HG02763 (cell line): ENCODE measurements around the gene IMPA2.
"Not testable (repeated sequence)": the region's sequence is repeated elsewhere in the genome, so short reads cannot be mapped to it uniquely, and the experiment has no call there.

Experiments
- ATAC-seq: cut with Tn5 transposase; IDR thresholded peaks from one replicate; pipeline ENCODE4 v1.9.1; 2021; ENCODE audit warnings: mild to moderate bottlenecking, moderate library complexity; ENCODE audit not compliant: unreplicated experiment

IMPA2 gene

DNA sequence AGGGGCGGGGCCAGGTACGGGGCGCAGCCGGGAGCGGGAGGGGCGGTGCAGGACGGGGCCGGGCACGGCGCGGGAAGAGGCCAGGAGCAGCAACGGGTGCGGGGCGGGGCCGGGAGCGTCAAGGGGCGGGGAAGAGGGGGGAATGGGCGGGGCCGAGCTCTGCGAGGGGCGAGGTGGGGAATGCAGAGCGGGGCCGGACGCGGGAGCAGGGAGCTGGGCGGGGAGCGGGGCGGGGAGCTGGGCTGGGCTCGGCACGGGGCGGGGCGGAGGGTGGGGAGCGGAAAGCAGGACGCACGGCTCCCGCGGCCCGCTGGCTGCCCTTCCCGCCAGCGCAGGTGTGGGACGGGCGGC, at the start of gene IMPA2:
TSS of gene IMPA2 (plus strand) at position 316 of the 351 bp plus-strand sequence. CDS start 163 bp downstream, outside the sequence.
- ATAC-seq = peak; percentile 77

DNA sequence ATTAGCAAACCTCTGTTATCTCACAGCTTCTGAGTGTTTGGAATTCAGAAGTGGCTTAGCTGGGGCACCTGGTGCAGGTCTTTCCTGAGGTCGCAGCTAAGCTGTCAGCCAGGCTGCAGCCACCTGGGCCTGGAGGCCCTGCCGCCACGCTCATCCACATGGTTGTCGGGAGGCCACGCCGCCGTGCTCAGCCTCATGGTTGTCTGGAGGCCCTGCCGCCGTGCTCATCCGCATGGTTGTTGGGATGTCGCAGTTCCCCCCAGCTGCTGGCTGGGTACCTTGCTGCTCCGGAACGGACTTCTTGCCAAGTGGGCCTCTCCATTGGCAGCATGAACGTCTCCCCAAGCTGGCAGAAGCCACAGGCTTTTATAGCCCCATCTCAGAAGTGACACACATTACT, 48.9 kb upstream of the IMPA2 start:
- no peak for ATAC-seq

DNA sequence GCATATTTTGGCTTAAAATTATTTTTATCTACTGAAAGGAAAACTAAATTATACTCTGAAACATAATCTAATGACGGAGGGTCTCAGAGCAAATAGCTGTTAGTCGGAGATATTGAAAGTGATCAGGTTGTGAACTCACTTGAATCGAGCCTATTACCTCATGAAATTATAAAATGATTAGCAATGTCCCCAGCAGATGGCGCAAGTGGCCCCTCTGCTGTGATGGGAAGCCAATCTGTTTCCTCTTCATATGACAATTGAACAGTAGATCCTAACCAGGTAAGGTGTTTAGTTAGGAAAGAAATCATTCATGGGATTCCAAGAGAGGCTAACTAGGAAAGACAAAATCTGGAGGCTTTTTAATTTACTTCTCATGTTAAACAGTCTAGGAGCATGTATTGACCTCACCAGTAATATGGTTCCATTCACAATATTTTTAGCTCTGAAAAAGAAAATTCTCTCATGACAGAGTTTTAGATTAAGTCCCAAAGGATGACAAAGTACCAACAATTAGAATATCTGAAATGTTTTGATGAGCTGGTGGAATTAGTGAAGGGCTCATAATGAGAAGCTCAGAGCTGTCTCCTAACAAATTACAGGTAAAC, 43.3 kb upstream of the IMPA2 start:
- ATAC-seq = peak; percentile 54

DNA sequence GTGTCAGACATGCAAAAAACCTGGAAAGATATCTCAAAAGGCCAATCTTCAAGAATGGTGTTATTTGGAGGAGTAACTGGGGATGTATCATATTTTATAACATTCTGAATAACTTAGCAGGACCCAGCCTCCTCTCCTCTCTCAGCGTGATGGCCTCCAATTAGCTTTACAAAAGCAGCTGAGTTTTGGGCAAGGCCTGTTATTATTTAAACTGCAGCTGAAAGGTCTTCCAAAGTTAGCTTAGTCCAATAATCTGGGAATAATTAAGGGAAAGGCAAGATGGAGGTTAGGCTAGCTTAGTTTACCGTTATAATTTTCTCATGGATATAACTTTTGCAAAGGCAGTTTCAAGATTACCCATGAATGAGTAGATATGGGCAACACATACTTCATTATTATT, 40.4 kb upstream of the IMPA2 start:
- no peak for ATAC-seq

DNA sequence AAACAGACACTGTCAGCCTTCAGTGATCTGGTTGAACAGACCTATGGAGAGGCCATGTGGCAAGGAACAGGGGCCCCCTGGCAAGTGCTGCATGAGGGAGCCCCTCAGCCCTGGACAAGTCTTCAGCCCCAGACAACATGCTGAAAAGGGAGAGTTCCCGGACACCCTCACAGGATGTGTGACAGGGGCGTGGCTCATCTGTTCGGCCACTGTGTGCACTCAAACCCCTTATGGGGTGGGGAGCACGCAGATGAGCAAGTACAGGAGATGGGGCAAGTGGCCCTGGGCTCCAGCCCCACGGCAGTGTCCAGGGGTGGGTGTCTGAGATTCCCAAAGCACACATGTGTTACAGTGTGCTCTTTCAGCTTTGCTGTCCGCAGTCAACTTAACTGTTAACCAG, 37.8 kb upstream of the IMPA2 start:
- ATAC-seq = no peak

DNA sequence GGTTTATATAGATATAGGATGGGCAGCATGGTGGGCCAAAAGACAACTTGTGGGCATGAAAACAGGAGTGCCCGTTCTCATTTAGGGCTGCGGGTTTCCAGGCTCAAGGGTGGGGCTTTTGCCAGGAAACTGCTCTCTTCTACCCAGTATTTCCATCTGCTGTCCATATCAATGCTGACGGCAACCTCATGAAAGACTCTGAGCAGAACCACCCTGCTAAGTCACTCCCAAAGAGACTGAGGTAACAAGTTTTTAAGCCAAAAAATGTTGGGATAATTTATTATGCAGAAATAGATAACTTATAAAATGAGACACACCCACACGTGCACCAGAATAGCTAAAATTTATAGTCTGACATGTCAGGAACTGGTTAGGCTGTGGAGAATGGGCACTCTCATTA, 37.1 kb upstream of the IMPA2 start:
- ATAC-seq = no peak

DNA sequence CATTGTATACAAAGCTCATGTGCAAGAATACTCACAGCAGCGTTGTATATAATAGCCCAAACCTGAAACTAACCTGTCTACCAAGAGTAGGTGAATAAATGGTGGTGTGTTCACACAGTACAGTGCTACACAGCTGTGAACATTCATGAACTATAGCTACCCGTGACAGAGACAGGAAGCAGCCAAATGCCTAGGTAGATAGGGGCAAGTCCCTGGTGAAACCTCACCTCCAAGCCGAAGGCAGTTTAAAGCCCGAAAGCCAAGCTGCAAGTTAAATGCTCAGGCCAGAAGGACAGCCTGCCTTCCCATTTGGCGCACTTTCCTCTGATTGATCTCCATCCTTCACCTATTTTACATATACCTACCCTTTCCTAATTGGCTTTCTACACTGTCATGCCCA, 36.5 kb upstream of the IMPA2 start:
- no peak for ATAC-seq

DNA sequence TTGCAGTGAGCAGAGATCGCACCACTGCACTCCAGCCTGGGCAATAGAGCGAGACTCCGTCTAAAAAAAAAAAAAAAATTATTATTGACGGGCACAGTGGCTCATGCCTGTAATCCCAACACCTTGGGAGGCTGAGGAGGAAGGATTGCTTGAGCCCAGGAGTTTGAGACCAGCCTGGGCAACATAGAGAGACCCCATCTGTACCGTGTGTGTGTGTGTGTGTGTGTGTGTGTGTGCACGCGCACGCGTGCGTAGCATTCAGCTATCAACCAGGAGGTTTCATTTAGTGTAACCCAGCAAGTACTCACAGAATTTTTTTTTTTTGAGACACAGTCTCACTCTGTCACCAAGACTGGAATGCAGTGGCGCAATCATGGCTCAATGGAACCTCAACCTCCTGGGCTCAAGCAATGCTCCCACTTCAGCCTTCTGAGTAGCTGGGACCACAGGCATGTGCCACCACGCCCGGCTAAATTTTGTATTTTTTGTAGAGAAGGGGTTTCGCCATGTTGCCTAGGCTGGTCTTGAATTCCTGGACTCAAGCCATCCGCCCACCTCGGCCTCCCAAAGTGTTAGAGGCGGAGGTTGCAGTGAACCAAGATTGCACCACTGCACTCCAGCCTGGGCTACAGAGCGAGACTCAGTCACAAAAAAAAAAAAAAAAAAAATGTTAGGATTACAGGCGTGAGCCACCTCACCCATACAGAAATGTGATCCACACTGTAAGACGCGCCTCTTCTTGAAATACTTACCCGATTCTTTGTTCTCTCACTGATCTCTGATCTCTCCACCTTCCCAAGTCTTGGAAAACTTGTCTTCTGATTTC, 35.3 kb upstream of the IMPA2 start:
- not testable (repeated sequence) for ATAC-seq

DNA sequence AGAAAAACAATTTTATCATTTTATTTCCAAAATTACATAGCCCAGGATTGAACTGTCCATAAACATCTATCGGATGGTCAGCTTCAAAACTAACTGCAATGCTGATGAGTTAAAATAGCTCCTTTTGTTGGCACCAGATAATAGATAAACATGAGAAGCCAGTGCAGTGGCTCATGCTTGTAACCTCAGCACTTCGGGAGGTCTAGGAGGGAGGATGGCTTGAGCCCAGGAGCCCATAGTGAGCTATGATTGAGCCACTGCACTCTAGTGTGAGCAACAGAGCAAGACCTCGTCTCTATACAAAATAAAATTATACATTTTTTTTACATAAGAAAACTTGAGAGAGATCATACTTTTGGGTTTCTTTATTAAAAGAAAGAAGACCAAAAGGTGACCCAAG, 34.6 kb upstream of the IMPA2 start:
- no peak for ATAC-seq

DNA sequence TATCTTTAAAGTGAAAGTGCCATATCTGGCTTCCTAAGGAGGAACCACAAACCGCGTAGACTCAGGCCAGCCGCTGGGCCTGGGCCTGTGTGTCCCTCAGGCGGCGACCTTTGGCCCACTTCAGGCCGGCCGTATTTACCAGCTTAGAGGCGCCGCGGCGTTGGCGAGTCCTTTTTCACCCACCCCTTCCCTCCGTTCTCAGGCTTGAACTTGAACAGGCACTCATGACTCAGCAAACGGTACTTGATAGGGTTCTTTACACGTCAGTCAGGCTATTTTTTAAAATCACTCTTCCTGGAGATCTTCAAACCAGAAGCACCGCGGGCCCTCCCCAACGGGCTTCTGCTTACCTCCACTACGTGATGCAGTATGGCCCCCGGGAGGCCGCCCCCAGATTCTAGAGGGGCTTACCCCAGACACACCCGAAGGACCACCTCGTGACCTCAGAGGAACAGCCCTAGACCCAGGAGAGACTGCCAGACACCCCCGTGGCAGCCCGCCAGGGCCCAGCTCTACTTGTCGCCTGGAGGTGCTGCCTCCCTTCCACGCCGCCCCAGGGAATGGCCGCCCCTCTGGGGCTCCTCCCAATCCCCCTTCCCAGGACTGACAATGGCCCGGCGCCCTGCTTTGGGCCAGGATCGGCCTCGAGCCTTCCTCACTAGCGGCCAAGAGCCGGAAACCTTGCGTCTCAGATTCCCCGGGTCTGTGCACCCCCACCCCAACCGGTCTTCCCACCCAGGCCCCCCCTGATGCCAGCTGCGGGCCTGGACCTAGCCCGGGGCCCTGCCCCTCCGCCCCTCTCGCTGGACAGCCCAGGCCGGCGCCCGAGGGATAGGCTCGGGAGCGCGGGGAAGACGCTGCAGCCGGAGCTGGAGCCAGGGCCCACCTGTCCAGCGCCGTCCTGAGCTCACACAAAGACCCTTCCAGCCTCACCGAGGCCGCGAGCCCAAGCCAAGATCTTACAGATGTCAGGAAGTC, 33.8 kb upstream of the IMPA2 start:
- peak; percentile 83 for ATAC-seq

DNA sequence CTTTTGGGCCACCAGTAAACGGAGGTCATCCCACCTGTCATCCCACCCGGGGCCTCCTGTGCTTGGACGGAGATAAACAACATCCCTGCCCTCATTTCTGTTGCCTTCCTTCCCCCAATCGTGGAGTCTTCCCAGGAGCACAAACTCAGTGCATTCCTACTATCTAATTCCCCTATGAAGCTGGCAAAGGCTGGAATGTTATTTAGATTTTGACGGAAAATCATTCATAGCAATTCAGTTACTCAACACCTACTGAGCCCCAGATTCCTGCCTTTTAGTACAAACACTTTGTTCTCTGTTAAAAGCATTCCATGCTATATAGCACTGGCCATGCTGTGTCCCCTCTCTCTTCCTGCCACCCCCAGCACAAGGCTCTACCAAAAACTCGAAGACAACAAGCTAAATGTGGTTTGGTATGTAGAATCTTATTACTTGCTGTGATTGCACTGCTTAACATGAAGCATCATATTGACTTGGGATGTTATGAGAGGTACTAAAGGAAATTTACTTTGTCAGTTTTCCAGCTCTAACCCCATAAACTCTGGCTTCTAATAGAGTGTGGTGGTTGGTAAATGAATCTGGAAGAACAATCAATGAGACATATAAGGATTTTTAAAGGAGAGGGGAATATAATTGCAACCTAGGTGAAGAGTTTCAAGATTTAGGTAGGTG, 32.3 kb upstream of the IMPA2 start:
- ATAC-seq = no peak

DNA sequence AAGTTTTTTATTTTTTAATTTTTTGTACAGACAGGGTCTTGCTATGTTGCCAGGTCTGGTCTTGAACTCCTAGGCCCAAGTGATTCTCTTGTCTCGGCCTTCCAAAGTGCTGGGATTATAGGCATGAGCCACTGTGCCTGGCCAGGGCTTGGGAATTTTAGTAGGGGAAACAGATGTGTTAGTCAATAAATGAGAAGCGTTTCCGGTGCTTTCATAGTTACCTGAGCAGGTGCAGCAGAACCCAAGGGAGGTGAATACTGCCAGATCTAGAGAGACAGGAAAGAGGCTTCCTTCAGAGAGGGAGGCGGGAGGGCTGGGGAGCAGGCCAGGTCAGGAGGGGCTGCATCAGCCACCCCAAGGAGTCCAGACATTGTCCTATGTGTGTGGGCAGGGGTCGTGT, 30.5 kb upstream of the IMPA2 start:
- ATAC-seq = no peak

DNA sequence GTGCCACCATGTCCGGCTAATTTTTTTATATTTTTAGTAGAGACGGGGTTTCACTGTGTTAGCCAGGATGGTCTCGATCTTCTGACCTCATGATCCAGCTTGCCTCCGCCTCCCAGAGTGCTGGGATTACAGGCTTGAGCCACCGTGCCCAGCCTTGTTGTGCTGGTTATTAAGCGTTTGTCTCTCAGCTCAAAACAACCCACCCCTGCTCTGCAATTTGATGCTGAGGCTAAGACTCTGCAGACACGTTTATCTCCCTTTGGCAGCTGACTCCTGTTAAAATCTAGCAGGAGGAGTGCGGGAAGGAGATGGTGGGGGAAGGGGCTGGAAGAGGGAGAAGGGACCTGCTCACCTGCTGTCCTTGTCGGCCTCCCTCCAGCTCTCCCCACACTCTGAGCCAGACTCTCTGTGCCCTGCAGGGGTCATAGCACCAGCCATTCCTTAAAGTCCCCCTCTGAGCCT, 29.9 kb upstream of the IMPA2 start:
- no peak for ATAC-seq

DNA sequence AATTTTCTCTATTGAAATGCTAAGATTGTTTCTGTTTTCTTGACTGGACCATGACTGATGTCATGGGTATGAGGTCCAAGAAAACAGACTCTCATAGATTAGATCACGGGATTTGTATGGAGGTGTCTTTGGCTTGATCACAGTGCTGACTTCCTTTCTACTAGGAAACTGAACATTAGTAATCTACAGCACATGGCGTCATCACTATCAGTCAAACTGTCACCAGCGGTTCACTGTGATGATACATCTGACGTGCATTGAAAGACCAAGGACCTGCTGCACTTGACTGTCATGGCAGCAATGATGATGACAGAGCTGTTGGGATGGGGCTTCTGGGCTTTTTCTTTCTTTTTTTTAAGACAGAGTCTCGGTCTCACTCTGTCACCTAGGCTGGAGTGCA, 28.2 kb upstream of the IMPA2 start:
- ATAC-seq = no peak

DNA sequence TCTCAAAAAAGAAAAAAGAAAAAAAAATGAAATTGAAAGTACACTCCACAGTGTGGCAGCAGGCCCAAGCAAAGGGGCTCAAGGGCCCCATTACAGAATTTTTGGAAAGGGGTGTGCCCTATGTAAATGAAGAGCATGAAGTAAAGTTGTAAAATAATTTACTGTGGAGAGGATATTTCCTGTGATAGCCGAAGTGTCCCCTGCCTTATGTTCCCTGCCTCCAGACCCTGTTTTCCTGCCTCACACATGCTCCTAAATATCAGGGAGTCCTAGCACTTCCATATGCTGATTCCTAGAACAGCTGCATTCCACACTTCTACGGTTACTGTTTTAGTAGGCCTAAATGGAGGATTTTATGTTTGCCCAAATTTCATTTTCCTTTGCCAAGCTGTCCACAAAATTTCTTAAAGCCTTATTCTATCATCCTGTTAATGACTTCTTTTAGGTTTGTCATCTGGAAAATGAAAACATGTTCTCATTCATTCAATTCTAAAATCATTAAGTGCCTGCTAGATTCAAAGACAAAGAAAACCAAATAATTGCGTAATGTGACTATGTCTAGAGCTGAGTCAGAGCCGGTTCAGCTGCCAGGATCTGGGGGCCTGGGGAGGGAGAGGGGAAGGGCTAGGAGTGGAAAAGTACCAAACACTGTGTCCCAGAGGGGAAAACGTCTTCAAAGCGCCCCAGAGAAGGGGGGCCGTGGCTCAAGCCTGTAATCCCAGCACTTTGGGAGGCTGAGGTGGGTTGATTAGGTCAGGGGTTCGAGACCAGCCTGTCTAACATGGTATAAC, 25.9 kb upstream of the IMPA2 start:
- no peak for ATAC-seq

DNA sequence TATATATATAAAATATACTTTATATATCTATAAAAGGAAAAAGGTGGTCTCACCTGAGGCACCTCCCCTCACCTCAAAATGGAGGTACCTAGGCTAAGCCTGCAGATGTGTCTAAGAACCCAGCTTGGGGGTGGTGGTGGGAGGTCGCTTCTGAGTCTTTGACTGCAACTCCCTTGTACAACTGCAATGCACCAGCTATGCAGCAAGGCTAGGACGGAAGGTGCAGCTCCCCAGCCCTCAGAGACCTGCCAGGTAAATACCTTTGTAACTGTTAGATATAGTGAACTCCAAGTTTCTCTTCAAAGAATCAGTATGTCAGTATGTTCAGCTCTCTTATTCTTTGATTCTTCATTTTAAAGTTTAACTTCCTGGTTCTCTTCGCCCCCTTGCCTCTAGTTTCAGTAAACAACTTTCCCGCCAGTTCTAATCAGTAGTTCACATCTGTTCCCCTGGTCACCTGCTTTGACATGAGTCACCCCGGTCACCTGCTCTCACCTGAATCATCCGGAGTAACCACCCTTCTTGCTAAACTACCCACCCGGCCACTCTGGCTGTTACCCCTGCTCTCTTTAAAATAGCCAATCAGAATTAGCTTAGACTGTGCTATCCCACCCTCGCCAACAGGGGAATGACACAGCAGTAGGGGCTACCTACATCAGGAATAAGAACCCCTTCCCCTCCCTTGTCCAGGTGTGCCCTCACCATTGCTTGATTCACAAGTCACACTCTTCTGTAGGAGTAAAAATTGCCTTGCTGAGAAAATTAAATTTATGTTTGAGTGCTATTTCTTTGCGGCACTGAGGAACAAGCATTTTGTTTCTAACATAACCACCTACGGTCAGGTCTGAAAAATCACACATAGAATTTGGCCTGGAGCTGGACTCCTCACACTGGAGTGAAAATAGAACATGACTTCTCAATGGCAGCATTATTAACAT, 24.7 kb upstream of the IMPA2 start:
- ATAC-seq = no peak

DNA sequence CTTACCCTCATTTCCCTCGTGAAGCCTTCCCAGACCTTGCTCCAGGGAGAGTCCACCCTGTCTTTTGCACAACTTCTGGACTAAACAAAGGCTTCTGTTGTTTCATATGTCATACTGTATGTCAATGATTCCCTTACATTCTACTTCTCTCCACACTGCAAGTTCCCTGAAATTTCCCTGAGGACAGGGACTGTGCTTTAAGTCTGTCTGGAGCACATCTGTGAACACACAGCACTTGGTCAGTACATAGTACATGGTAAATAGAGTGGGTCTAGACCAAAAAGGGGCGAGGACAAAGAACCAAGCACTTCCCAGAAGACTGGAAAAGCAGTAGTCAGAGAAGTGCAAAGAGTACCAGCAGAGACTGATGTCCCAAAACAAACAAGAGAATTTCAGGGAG, 23.7 kb upstream of the IMPA2 start:
- no peak for ATAC-seq

DNA sequence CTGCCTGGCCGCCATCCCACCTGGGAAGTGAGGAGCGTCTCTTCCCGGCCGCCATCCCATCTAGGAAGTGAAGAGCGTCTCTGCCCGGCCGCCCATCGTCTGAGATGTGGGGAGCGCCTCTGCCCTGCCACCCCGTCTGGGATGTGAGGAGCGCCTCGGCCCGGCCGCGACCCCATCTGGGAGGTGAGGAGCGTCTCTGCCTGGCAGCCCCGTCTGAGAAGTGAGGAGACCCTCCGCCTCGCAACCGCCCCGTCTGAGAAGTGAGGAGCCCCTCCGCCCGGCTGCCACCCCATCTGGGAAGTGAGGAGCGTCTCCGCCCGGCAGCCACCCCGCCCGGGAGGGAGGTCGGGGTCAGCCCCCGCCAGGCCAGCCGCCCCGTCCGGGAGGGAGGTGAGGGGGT, 21.7 kb upstream of the IMPA2 start:
- not testable (repeated sequence) for ATAC-seq
